Transverse colon (tissue), 4 donors: ENCODE data around the gene TSN.

Experiments used
- CTCF ChIP-seq, 5 experiments: fragments of 200-600 bp in 3 of 5; fragments of 450-650 bp in 2 of 5; sonication (generic) in 3 of 5; IDR thresholded peaks; 1 replicate in 2 of 5; 2 replicates in 3 of 5; pipeline ENCODE4 v1.5.1; 2016 to 2017; ENCODE audit warnings: antibody characterized with exemption in 5 of 5, inconsistent platforms in 3 of 5, mild to moderate bottlenecking in 2 of 5, moderate library complexity in 1 of 5
- EP300 ChIP-seq: sonication (generic); formaldehyde crosslinking; IDR thresholded peaks from one replicate; pipeline ENCODE4 v1.6.1; 2017; ENCODE audit warnings: antibody characterized with exemption, low read depth
- POLR2A ChIP-seq: fragments of 450-650 bp; IDR thresholded peaks from one replicate; pipeline ENCODE4 v1.6.1; 2016; ENCODE audit warnings: antibody characterized with exemption, mild to moderate bottlenecking, moderate library complexity
- POLR2AphosphoS5 ChIP-seq, 3 donors: sonication (generic); formaldehyde crosslinking; IDR thresholded peaks; one replicate each; pipeline ENCODE4 v1.6.1; 2016; ENCODE audit warnings: antibody characterized with exemption in 3 of 3

- no peak for TF ChIP-seq CTCF (IDR thresholded peaks at IDR 0.05)
- no peak for TF ChIP-seq POLR2A
- no peak for TF ChIP-seq POLR2AphosphoS5 (IDR thresholded peaks at IDR 0.05)
- no peak for TF ChIP-seq EP300
These were observed 35.8 kb downstream of the TSN start for GRCh38 chr2:121791290-121791689.
